GM21786 (cell line): ENCODE measurements around the gene HEATR5B.
A peak's percentile ranks its signal among the peaks of the same experiment; 100 is the strongest.
"Not testable (repeated sequence)": the region's sequence is repeated elsewhere in the genome, so short reads cannot be mapped to it uniquely, and the experiment has no call there.

Source experiments
- ATAC-seq: cut with Tn5 transposase; IDR thresholded peaks from one replicate; pipeline ENCODE4 v1.9.1; 2021; ENCODE audit not compliant: unreplicated experiment

The HEATR5B gene

GRCh38 chr2:37068686-37069085 lies 15.5 kb downstream of the HEATR5B start:
- ATAC-seq, result no peak

- ATAC-seq, result no peak
Measured at GRCh38 chr2:37061776-37062175, 22.4 kb downstream of the HEATR5B start.

- no peak for ATAC-seq
Measured at GRCh38 chr2:37061013-37061711, 23.0 kb downstream of the HEATR5B start.

GRCh38 chr2:37060446-37060845 lies 23.7 kb downstream of the HEATR5B start:
- no peak for ATAC-seq

- ATAC-seq, result no peak
Measured at GRCh38 chr2:37059841-37060240, 24.3 kb downstream of the HEATR5B start.

- ATAC-seq, result no peak
Measured at GRCh38 chr2:37052600-37053332, 31.4 kb downstream of the HEATR5B start.

- no peak for ATAC-seq
Measured at GRCh38 chr2:37039580-37039979, 44.6 kb downstream of the HEATR5B start.

GRCh38 chr2:37037771-37038170 lies 46.4 kb downstream of the HEATR5B start:
- ATAC-seq, result no peak

GRCh38 chr2:37029758-37030157 lies 54.4 kb downstream of the HEATR5B start:
- no peak for ATAC-seq

GRCh38 chr2:37026050-37026449 lies 58.1 kb downstream of the HEATR5B start:
- no peak for ATAC-seq

GRCh38 chr2:37020887-37021796 lies 63.0 kb downstream of the HEATR5B start:
- ATAC-seq, result no peak

- no peak for ATAC-seq
Measured at GRCh38 chr2:37020212-37020886, 63.8 kb downstream of the HEATR5B start.

- no peak for ATAC-seq
Measured at GRCh38 chr2:37013315-37013641, 70.9 kb downstream of the HEATR5B start.

- peak; percentile 53 for ATAC-seq
Measured at GRCh38 chr2:37011130-37011529, 73.0 kb downstream of the HEATR5B start.

GRCh38 chr2:37005118-37005868 lies 78.9 kb downstream of the HEATR5B start:
- peak; percentile 99 for ATAC-seq

- no peak for ATAC-seq
Measured at GRCh38 chr2:37000988-37001556, 83.1 kb downstream of the HEATR5B start.

- no peak for ATAC-seq
Measured at GRCh38 chr2:37000318-37000717, 83.9 kb downstream of the HEATR5B start.

- not testable (repeated sequence) for ATAC-seq
Measured at GRCh38 chr2:36999416-36999815, 84.8 kb downstream of the HEATR5B start.

GRCh38 chr2:36993841-36994620 lies 90.1 kb downstream of the HEATR5B start:
- ATAC-seq, result no peak
